ENCODE data around the gene USH1C.

The USH1C gene

DNA sequence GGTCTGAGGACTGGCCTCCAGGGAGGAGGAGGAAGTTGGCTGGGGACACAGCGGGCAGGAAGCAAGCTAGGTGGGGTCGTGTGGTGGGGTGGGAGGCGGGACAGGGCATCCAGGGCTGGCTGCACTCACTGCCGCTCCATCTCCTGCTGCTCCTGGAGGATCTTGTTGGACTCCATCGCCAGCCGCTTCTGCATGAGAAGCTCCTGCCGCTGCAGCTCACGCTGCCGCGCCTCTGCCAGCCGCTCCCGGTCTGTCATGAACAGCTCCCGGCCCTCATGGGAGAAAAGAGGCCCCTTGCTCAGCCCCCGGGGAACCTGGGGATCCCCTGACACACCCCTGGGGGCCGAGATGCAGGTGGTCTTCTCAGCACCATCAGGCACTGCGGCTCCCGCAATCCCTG, 21.6 kb downstream of the USH1C start:
- DNase-seq, result no peak

GRCh38 chr11:17521106-17521900, 22.9 kb downstream of the USH1C start:
- no peak for DNase-seq

GRCh38 chr11:17519061-17519885, 24.9 kb downstream of the USH1C start:
- no peak for DNase-seq

GRCh38 chr11:17518366-17518765, 25.9 kb downstream of the USH1C start:
- no peak for DNase-seq

GRCh38 chr11:17517186-17517585, 27.0 kb downstream of the USH1C start:
- DNase-seq, result no peak

DNA sequence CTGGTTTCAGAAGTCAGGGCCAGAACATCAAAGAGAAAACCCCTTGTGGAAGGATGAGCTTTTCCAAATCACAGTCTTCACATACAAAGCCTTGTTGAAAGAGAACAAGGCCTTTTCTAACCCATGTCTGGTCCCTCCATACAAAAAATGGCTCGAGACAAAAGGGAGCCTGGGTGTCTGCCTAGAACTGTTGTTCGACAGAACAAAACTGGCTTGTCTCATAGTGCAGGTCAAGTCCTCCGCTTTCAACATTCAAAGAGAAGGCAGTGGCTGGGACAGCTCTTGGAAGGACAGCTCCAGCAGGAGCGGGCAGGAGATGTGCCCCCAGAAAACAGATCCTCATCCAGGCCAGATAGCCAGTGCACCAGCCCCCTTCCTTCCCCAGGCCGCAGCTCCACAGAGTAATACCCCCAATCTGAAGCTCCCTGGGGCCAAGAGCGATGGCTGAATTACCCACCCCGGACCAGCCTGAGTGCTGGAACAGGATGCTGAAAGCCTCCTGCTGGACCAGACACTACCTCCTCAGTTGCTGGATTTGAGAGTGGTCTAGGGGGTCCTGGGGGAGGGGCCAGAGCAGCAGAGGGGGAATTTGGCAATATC, 27.6 kb downstream of the USH1C start:
- DNase-seq, result no peak

DNA sequence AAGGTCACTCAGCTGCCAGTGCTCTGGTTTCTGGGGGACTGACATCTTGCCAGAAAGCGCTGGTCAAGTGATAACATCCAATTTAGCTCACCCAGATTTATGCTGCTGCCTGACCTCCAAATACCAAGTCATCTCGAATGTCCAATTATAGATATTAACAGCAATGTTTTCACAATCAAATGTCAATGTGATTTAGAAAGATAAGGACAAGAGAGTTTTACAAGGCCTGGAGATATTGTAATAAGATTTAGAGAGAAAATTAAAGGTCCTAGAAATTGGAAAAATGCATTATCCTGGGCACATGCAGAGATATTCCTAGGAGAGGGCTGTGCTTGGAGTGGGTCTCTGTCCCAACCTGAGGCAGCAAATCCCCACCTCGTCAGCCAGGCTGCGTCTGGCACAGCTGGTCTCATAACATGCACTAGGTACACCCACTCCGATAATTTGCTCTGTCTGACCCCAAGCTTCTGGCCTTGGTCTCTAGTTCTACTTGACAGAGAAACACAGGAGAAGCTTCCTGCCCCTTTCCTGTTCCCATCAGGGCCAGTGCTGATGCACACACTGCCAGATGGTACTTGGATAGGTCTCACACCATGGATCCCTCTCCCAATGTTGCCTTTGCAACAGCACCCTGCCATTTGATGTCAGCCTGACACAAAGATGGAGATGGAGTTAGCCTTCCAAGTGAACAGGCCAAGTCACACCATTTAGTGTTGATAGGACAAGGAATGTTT, 28.6 kb downstream of the USH1C start:
- DNase-seq, result no peak

DNA sequence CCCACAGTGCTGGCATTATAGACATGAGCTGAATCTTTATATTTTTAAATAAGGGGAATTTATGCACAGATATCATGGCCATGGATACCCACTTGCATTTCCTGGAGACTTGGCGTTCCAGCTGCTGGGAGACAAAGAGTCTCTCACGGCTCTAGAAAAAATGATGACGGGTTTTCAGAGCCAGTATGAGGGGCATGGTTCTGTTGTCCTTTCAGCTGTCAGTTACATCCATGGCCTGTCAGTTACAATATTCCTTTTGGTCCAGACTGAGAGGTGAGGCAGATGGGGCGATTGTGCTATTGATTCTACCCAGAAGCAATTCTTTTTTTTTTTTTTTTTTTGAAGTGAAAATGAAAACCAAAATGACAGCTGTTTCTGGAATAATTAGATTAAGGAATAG, 29.7 kb downstream of the USH1C start:
- no peak for DNase-seq

GRCh38 chr11:17513853-17514252, 30.4 kb downstream of the USH1C start:
- DNase-seq, result no peak

- DNase-seq, result no peak
Observed at GRCh38 chr11:17512101-17512500, 32.1 kb downstream of the USH1C start.

DNA sequence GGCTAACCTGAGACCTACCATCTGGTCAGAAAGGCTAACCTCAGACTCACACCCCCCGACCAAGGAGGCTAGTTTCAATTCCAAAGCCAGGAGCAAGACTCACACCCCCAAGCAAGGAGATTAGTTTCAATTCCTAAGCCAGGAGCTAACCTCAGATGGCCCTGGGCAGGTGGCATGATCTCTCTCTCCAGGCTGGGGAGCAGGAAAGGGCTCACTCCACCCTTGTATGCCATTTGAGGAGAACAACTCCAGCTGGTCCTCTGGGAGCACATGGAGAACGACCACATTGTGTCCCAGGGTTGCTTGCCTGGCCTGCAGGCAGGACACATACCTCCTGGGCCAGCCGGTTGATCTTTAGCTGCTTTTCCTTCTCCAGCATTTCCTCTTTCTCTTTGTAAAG, 32.6 kb downstream of the USH1C start:
- no peak for DNase-seq

- no peak for DNase-seq
Observed at GRCh38 chr11:17510507-17511206, 33.6 kb downstream of the USH1C start.

GRCh38 chr11:17508791-17509190, 35.4 kb downstream of the USH1C start:
- no peak for DNase-seq

GRCh38 chr11:17508306-17508705, 35.9 kb downstream of the USH1C start:
- DNase-seq, result no peak

GRCh38 chr11:17507773-17508172, 36.4 kb downstream of the USH1C start:
- no peak for DNase-seq

DNA sequence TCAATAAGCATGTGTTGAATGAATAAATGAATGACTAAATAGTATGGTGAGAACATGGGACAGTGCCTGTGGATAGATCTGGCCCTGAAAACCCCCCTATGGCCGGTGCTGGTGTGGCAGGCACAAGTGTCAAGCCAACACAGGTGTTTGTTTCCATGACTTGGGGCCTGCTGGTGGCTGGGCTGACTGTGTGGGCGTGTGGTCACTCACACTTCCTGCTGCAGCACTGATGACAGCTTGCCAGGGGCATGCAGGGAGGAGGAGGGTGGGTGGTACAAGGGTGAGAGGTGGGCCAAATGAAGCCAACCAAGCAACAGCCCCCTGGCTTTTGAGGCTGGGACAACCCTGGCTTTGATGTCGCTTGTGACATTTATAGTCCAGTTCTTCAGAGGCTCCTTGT, 37.3 kb downstream of the USH1C start:
- no peak for DNase-seq

GRCh38 chr11:17506314-17506713, 37.9 kb downstream of the USH1C start:
- no peak for DNase-seq

- no peak for DNase-seq
Observed at GRCh38 chr11:17505146-17505545, 39.1 kb downstream of the USH1C start.

DNA sequence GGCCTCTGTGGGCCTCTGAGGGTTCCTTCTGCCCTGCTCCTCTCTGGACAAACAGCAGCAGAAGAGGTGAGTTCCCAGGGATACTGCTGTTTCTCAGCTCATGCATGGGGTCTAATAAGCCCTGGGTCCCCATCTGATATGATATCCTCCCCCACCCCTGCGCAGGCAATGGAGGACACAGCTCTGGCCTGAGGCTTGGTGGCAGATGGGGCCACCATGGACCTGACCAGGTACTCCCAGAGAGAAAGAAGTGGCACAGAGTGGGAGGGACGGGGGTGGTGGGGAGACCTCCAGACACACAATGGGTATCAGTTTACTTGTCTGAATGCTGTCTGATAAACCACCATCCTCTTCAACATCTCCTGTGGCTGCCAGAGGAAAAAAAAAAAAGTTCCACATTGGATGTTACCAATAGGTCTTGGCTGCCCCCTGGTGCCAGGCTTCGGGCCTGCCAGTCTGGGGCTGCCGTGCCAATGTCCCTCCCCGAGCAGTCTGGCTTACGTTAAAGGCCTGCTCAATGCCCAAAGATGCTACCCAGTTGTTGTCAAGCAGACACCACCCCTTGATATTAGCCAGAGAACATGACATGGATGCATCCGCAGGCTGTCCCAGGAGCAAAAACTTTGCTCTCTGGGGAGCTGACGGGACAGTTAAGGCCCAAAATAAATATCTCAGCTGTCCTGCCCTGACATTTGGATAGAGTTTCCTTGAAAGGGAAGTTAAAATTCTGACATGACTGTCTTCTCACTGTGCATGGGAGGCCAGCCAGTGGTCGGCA, 39.7 kb downstream of the USH1C start:
- peak; percentile 70 for DNase-seq

- no peak for DNase-seq
Observed at GRCh38 chr11:17502630-17503029, 41.6 kb downstream of the USH1C start.

DNA sequence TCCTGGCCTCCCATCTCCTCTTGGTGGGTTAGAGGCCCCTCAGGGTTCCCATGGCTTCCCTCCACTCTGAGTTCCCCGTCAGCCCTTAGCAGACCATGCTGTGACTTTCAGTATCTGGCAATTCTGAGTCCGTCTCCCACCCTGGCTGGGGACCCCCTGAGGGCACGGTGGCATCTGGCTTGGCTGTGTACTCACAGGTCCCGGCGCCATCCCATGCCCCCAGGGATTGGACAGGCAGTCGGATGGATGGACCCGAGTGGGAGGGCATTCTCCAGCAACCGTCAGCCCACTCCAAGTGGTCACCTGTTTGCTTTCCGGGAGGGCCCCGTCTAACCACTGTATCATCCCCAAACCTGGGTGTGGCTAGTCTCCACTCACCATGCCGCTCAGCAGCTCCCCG, 43.5 kb downstream of the USH1C start:
- no peak for DNase-seq

DNA sequence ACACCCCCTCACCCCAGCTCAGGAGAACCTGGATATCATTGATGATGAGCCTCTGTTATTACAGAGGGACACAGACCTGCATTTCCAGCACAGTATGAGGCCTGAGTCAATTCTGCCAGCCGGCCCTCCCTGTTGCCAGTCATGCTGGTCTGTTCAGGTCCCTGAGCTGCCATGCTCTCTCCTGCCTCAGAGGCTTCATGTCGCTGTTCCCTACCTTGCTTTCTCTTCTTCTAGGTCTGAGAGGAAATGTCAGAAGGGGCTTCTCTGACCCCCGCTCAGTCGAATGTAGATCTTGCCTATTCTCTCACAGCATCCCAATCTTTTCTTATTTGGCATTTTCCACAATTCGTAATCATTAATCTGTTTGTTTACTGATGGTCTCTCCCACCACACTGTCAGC, 45.7 kb downstream of the USH1C start:
- no peak for DNase-seq
